Keratinocyte (primary cell): ENCODE results near the gene ST8SIA6. TPM values are rescaled to one million over a fixed set of nuclear protein-coding genes. Genes with fewer than 3 reads are reported as not detected.

Source experiments
- DNase-seq: peaks from one replicate; pipeline ENCODE4 v3.0.0-alpha.2; 2011; ENCODE audit warnings: low read depth, missing footprints, low spot score
- FAIRE-seq: peaks from 2 replicates; lab custom pipeline; 2011; peaks lifted over from hg19 to GRCh38; lab: Jason Lieb, UNC
- H2AFZ ChIP-seq: 2 replicates; pipeline ENCODE4 v1.6.0; 2012; ENCODE audit warnings: low read length, control low read depth, inconsistent platforms; ENCODE audit not compliant: control insufficient read depth
- H3K27ac ChIP-seq: 2 replicates; pipeline ENCODE4 v1.5.1; 2011; ENCODE audit warnings: low read length; ENCODE audit not compliant: control insufficient read depth, insufficient read depth
- H3K27me3 ChIP-seq: 3 replicates; pipeline ENCODE4 v1.6.0; 2011; ENCODE audit warnings: low read length; ENCODE audit not compliant: control insufficient read depth, insufficient read depth; ENCODE audit errors: extremely low read depth
- H3K36me3 ChIP-seq, 2 experiments: 2 replicates in 1 of 2; 3 replicates in 1 of 2; pipeline ENCODE4 v1.5.1; 2011; ENCODE audit warnings: low read length in 2 of 2, mild to moderate bottlenecking in 1 of 2; ENCODE audit not compliant: control insufficient read depth in 2 of 2, insufficient read depth in 2 of 2; ENCODE audit errors: extremely low read depth in 1 of 2
- H3K4me1 ChIP-seq: 3 replicates; pipeline ENCODE4 v1.5.1; 2011; ENCODE audit warnings: low read length; ENCODE audit not compliant: control insufficient read depth, insufficient read depth; ENCODE audit errors: extremely low read depth
- H3K4me2 ChIP-seq: 3 replicates; pipeline ENCODE4 v1.6.0; 2011; ENCODE audit warnings: low read depth, low read length; ENCODE audit not compliant: control insufficient read depth, insufficient read depth; ENCODE audit errors: extremely low read depth
- H3K4me3 ChIP-seq, 3 experiments: fragments of 200-600 bp in 1 of 3; sonication (generic) in 1 of 3; 2 replicates in 2 of 3; 3 replicates in 1 of 3; pipeline ENCODE4 v1.5.1; 2011 to 2016; ENCODE audit warnings: low read length in 3 of 3, mild to moderate bottlenecking in 3 of 3, control low read depth in 2 of 3, inconsistent platforms in 1 of 3, low read depth in 1 of 3, mixed read lengths in 1 of 3, mixed run types in 1 of 3, moderate library complexity in 1 of 3; ENCODE audit not compliant: control insufficient read depth in 2 of 3, insufficient read depth in 2 of 3; ENCODE audit errors: extremely low read depth in 1 of 3
- H3K79me2 ChIP-seq: 2 replicates; pipeline ENCODE4 v1.6.0; 2012; ENCODE audit warnings: low read length; ENCODE audit not compliant: control insufficient read depth, insufficient read depth
- H3K9ac ChIP-seq: 3 replicates; pipeline ENCODE4 v1.6.0; 2011; ENCODE audit warnings: low read length; ENCODE audit not compliant: control insufficient read depth, insufficient read depth; ENCODE audit errors: extremely low read depth
- H3K9me1 ChIP-seq: 3 replicates; pipeline ENCODE4 v1.6.0; 2011; ENCODE audit warnings: low read length; ENCODE audit not compliant: control insufficient read depth, insufficient read depth; ENCODE audit errors: extremely low read depth
- H3K9me3 ChIP-seq: 2 replicates; pipeline ENCODE4 v1.5.1; 2012; ENCODE audit warnings: low read depth, low read length; ENCODE audit not compliant: control insufficient read depth
- H4K20me1 ChIP-seq: 3 replicates; pipeline ENCODE4 v1.6.0; 2011; ENCODE audit warnings: low read length; ENCODE audit not compliant: control insufficient read depth, insufficient read depth; ENCODE audit errors: extremely low read depth
- EZH2 ChIP-seq: IDR thresholded peaks from one replicate; pipeline ENCODE4 v1.6.1; 2012; ENCODE audit warnings: inconsistent platforms, mild to moderate bottlenecking, low read length, moderate library complexity
- dilution Hi-C: fragments of 300-500 bp; cut with MboI; formaldehyde crosslinking; loops from one replicate; pipeline ENCODE4 v1.7.0; 2020; ENCODE audit warnings: low sequenced_read_pairs; ENCODE audit not compliant: extremely low pct_ligation_motif_present
- polyA plus RNA-seq, 5 experiments: library from polyadenylated mRNA; depleted of rRNA in 3 of 5; stranded (reverse) in 3 of 5; stranded (forward) in 1 of 5; unstranded in 1 of 5; fragments of >200 nt; gene quantifications; 1 replicate in 1 of 5; 2 replicates in 3 of 5; 3 replicates in 1 of 5; pipeline versions ENCODE4 v1.2.1 to v1.2.3, GENCODE V29; 2011 to 2012; ENCODE audit warnings: missing spikeins in 2 of 5, low read depth in 1 of 5, low replicate concordance in 1 of 5
- TF ChIP-seq, protein P1 (sequence below), 3 experiments: IDR thresholded peaks in 1 of 3; conservative IDR thresholded peaks in 1 of 3; optimal IDR thresholded peaks in 1 of 3; 2 replicates in 2 of 3; 3 replicates in 1 of 3; pipeline versions ENCODE3 to v1.5.1; 2011; ENCODE audit warnings: low read length in 3 of 3, mild to moderate bottlenecking in 3 of 3, moderate library complexity in 2 of 3, control low read depth in 1 of 3, inconsistent platforms in 1 of 3; ENCODE audit not compliant: insufficient read depth in 2 of 3; ENCODE audit errors: extremely low read depth in 1 of 3

The ST8SIA6 gene
- polyA plus RNA-seq, 1 donor (not counting 4 experiments of a cell fraction or from before 2014, with no cell fraction given), result not detected

DNA sequence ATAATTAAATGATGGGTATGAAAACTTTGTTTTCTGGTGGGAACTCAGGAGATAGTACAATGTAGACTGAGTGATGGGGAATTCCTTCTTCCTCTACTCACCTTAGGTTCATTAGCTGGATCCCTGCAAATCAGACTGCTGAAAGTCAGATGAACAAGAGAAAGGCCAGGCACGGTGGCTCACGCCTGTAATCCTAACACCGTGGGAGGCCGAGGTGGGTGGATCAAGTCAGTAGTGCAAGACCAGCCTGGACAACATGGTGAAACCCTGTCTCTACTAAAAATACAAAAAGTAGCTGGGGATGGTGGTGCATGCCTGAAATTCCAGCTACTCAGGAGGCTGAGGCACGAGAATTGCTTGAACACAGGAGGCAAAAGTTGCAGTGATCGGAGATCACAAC lies 28.7 kb upstream of the ST8SIA6 start:
- Histone ChIP-seq H3K4me1 (no peaks in the 10 kb centered on the region), H4K20me1 (no peaks in the 10 kb centered on the region), H3K36me3 (no peaks in the 10 kb centered on the region), H3K27ac (no peak overlapping the region), H3K9ac (no peak overlapping the region), H3K79me2 (no peaks in the 10 kb centered on the region), H3K9me1 (no peaks in the 10 kb centered on the region), H3K9me3 (peaks cover 2% of the 10 kb centered on the region), H2AFZ (no peak overlapping the region), H3K4me2 (no peak overlapping the region), H3K27me3 (no peaks in the 10 kb centered on the region), H3K4me3 (no peak overlapping the region)
- TF ChIP-seq, protein P1, sequence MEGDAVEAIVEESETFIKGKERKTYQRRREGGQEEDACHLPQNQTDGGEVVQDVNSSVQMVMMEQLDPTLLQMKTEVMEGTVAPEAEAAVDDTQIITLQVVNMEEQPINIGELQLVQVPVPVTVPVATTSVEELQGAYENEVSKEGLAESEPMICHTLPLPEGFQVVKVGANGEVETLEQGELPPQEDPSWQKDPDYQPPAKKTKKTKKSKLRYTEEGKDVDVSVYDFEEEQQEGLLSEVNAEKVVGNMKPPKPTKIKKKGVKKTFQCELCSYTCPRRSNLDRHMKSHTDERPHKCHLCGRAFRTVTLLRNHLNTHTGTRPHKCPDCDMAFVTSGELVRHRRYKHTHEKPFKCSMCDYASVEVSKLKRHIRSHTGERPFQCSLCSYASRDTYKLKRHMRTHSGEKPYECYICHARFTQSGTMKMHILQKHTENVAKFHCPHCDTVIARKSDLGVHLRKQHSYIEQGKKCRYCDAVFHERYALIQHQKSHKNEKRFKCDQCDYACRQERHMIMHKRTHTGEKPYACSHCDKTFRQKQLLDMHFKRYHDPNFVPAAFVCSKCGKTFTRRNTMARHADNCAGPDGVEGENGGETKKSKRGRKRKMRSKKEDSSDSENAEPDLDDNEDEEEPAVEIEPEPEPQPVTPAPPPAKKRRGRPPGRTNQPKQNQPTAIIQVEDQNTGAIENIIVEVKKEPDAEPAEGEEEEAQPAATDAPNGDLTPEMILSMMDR (optimal IDR thresholded peaks at IDR 0.05 in 1 of 3, IDR thresholded peaks at IDR 0.05 in 1 of 3, conservative IDR thresholded peaks at IDR 0.05 in 1 of 3; ENCODE audit: extremely low read depth in 1 of 3, insufficient read depth in 2 of 3, low read length in 3 of 3), result no peak
- no peak for TF ChIP-seq EZH2
- no peak for FAIRE-seq
- no peak for DNase-seq
- dilution Hi-C loops, result no loop called here

DNA sequence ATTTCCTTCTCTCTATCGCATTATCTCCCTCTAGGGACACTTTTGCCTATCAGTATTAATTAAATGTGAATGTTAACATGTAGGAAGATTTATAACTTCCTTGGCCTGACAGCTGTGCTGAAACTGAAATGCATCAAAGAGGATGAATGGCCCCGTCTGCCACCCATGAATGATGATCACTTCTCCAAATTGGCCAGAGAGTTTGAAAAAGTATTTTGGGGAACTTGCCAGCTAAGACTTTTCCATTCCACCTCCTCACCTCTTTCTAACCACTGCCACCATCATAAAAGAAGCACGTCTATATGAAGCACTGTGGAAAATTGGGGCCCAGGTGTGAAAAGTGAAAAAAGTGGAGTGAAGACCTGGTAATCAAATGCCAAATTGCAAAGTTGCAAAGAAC lies 25.4 kb upstream of the ST8SIA6 start:
- H2AFZ ChIP-seq, result no peak overlapping the region
- no peak overlapping the region for H3K9ac ChIP-seq
- H3K27me3 ChIP-seq, result no peaks in the 10 kb centered on the region
- no peaks in the 10 kb centered on the region for H3K4me1 ChIP-seq
- H3K4me2 ChIP-seq, result no peak overlapping the region
- dilution Hi-C loops, result no loop called here
- H4K20me1 ChIP-seq, result no peaks in the 10 kb centered on the region
- FAIRE-seq (no peak), DNase-seq (no peak)
- no peaks in the 10 kb centered on the region for H3K79me2 ChIP-seq
- no peak overlapping the region for H3K4me3 ChIP-seq
- no peak overlapping the region for H3K27ac ChIP-seq
- H3K9me1 ChIP-seq, result no peaks in the 10 kb centered on the region
- TF ChIP-seq EZH2, result no peak
- TF ChIP-seq, protein P1 (optimal IDR thresholded peaks at IDR 0.05 in 1 of 3, IDR thresholded peaks at IDR 0.05 in 1 of 3, conservative IDR thresholded peaks at IDR 0.05 in 1 of 3; ENCODE audit: extremely low read depth in 1 of 3, insufficient read depth in 2 of 3, low read length in 3 of 3), result no peak
- H3K36me3 ChIP-seq, result no peaks in the 10 kb centered on the region
- H3K9me3 ChIP-seq, result peaks cover 2% of the 10 kb centered on the region
